Measurements from ENCODE around the gene DEFB119. TPM values are rescaled to one million over a fixed set of nuclear protein-coding genes. Genes with fewer than 3 reads are reported as not detected.
"Not testable (repeated sequence)": the region's sequence is repeated elsewhere in the genome, so short reads cannot be mapped to it uniquely, and the experiment has no call there.

The DEFB119 gene
- total RNA-seq, 2 donors from 2014 or later, result not detected

DNA sequence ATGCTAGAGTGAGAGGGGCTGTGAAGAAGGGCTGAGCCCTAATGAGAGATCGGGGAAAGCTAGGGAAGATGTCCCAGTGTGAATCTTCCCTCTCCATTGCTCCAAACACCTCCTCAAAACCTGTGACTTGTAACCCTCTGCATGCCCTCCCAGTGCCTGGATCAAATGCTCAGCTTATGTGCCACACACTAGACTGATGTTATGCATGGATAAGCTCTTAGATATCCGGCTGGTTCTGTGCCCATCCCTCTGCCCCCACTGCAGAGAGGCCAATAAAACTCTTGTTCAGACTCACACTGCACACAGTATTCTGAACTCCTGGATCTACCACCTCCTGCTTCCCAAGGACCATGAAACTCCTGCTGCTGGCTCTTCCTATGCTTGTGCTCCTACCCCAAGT, 22.1 kb downstream of the DEFB119 start, which contains the start of gene DEFB118:
TSS of gene DEFB118 (plus strand) at position 301 of the 400 bp plus-strand sequence. CDS start at position 351, 50 bp downstream.
- H3K27me3 Mint-ChIP-seq, result peaks cover 0 to 3% of the 10 kb centered on the region in 2 donors
- H3K36me3 Mint-ChIP-seq, result no peaks in the 10 kb centered on the region
- H3K4me3 Mint-ChIP-seq, result no peak within 1 kb of the TSS
- no peaks in the 10 kb centered on the region for H3K9me3 Mint-ChIP-seq
- DNase-seq (ENCODE audit: low spot score), result no peak
- H3K27ac Mint-ChIP-seq, result no peak within 1 kb of the TSS
- no peaks in the 10 kb centered on the region for H3K4me1 Mint-ChIP-seq (ENCODE audit: low read depth in 2 of 2)
- peak in 1 of 2 donors; percentile 46 for ATAC-seq

DNA sequence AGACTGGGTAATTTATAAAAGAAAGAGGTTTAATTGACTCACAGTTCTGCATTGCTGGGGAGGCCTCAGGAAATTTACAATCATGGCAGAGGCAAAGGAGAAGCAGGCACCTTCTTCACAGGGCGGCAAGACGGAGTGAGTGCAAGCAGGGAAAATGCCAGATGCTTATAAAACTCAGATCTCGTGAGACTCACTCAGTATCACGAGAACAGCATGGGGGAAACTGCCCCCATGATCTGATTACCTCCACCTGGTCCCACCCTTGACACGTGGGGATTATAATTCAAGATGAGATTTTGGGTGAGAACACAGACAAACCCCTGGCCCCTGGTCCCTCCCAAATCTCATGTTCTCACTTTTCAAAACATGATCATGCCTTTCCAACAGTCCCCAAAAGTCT, 26.1 kb downstream of the DEFB119 start:
- not testable (repeated sequence) for H3K9me3 Mint-ChIP-seq, ATAC-seq

DNA sequence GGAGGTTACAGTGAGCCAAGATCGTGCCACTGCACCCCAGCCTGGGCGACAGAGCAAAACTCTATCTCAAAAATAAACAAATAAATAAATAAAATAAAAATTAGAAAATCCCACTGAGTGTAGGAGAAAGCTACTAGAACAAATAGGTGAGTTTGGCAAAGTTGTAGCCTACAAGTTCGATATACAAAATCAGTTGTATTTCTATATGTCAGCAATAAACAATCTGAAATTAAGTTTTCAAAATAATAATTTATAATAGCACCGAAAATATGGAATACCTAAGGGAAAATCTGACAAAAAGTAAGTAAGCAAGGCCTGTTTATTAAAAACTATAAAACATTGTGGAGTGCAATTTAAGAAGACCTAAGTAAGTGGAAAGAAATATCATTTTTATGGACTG, 27.1 kb downstream of the DEFB119 start:
- Mint-ChIP-seq H3K27me3 (peaks cover 0 to 5% of the 10 kb centered on the region in 2 donors), H3K4me1 (ENCODE audit: low read depth in 2 of 2) (no peaks in the 10 kb centered on the region), H3K9me3 (no peaks in the 10 kb centered on the region), H3K4me3 (no peak overlapping the region), H3K36me3 (no peaks in the 10 kb centered on the region), H3K27ac (no peak overlapping the region)
- ATAC-seq (no peak), DNase-seq (ENCODE audit: low spot score) (no peak)

More for the DNA sequence above, 26.1 kb downstream of the DEFB119 start:
- H3K27ac Mint-ChIP-seq; H3K4me3 Mint-ChIP-seq; H3K36me3 Mint-ChIP-seq; DNase-seq (ENCODE audit: low spot score); H3K27me3 Mint-ChIP-seq; H3K4me1 Mint-ChIP-seq (ENCODE audit: low read depth in 2 of 2): not testable (repeated sequence)

DNA sequence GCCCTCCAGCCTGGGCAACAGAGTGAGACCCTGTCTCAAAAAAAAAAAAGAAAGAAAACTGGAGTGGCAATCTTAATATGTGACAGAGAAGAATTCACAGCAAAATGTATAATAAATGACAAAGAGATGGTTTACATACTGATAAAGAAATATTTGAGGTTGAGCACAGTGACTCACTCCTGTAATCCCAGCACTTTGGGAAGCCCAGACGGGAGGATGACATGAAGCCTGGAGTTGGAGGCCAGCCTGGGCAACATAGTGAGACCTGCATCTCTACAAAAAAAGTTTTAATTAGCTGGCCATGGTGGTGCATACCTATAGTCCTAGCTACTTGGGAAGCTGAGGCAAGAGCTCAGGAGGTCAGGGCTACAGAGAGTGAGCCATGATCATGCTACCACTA, 34.4 kb downstream of the DEFB119 start:
- ATAC-seq, result no peak
- Mint-ChIP-seq H3K27ac (no peak overlapping the region), H3K27me3 (peaks cover 0 to 10% of the 10 kb centered on the region in 2 donors), H3K9me3 (no peaks in the 10 kb centered on the region), H3K36me3 (no peaks in the 10 kb centered on the region), H3K4me1 (ENCODE audit: low read depth in 2 of 2) (peaks cover 0 to under 1% of the 10 kb centered on the region in 2 donors), H3K4me3 (no peak overlapping the region)
- no peak for DNase-seq (ENCODE audit: low spot score)

DNA sequence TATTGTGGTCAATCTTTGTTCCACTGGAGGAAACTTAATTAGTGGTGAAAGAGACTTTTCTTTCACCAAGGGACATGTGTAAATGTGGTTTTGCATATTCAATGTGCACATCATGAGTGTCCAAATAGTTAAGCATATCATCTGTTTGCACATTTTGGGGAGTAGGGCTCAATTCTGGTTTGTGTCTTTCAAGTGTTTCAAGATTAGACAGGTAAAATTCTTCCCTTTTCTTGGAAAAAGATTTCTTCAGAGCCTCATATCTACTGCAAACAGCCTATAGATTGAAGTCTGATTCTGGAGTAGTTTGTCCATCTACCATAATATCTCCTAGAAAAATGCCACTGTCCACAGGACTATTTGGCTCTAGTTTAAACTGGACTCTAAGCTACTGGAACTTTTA, 48.9 kb downstream of the DEFB119 start:
- no peak overlapping the region for H3K27ac Mint-ChIP-seq
- ATAC-seq (no peak), DNase-seq (ENCODE audit: low spot score) (no peak)
- H3K9me3 Mint-ChIP-seq, result peaks cover 10% of the 10 kb centered on the region
- no peak overlapping the region for H3K4me3 Mint-ChIP-seq
- H3K27me3 Mint-ChIP-seq, result no peaks in the 10 kb centered on the region
- no peaks in the 10 kb centered on the region for H3K4me1 Mint-ChIP-seq (ENCODE audit: low read depth in 2 of 2)
- no peaks in the 10 kb centered on the region for H3K36me3 Mint-ChIP-seq

DNA sequence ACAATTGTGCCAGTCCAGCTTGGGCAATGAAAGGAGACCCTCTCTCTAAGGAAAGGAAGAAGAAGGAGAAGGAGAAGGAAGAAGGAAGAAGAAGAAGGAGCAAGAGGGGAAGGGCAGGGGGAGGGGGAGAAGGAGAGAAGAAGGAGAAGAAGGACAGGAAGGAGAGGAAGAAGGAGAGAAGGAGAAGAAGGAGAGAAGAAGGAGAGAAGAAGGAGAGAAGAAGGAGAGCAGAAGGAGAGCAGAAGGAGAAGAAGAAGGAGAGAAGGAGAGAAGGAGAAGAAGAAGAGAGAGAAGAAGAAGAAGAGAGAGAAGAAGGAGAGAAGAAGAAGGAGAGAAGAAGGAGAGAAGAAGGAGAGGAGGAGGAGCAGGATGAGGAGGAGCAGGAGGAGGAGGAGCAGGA, 59.5 kb downstream of the DEFB119 start:
- no peak for ATAC-seq
- no peaks in the 10 kb centered on the region for H3K36me3 Mint-ChIP-seq
- no peaks in the 10 kb centered on the region for H3K4me1 Mint-ChIP-seq (ENCODE audit: low read depth in 2 of 2)
- no peak overlapping the region for H3K27ac Mint-ChIP-seq
- no peak for DNase-seq (ENCODE audit: low spot score)
- H3K4me3 Mint-ChIP-seq, result no peak overlapping the region
- peaks cover 22% of the 10 kb centered on the region for H3K9me3 Mint-ChIP-seq
- H3K27me3 Mint-ChIP-seq, result no peaks in the 10 kb centered on the region

Other genes with a start within 250 kb of the DEFB119 start
- not detected for gene DEFB115, start 132.9 kb downstream of the DEFB119 start, total RNA-seq
- gene DEFB116, start 82.0 kb downstream of the DEFB119 start, total RNA-seq, result not detected
- gene DEFB118, start 22.0 kb downstream of the DEFB119 start, total RNA-seq, result not detected
- not detected for gene DEFB121, start 15.6 kb upstream of the DEFB119 start, total RNA-seq
- gene DEFB123, start 50.0 kb upstream of the DEFB119 start, total RNA-seq, result not detected
- not detected for gene DEFB124, start 84.5 kb upstream of the DEFB119 start, total RNA-seq
- not detected for gene REM1, start 84.7 kb upstream of the DEFB119 start, total RNA-seq
- 100 to 1,000 TPM; 233 to 257 TPM for gene HM13, start 123.9 kb upstream of the DEFB119 start, total RNA-seq
- gene ID1, start 214.7 kb upstream of the DEFB119 start, total RNA-seq, result 1 to 10 TPM in 1 of 2 donors, under 1 TPM in 1; 0.52 to 1.4 TPM
- not detected for gene COX4I2, start 247.3 kb upstream of the DEFB119 start, total RNA-seq

All from natural killer cell treated with Interleukin-12 subunit alpha and Interleukin-12 subunit beta and Interleukin-15 and Interleukin-18, amount 100 ng/mL, for 72 hours (primary cell).